ENCODE data around the gene ATP5PO. TPM values are rescaled to one million over a fixed set of nuclear protein-coding genes. Genes with fewer than 3 reads are reported as not detected.

Gene ATP5PO
- total and polyA plus RNA-seq, 2 of the 8 experiments (the other 6 are each of a cell fraction or from before 2014, with no cell fraction given) = 251 to 267 TPM

- DNase-seq (ENCODE audit: low read depth in 1 of 2, low spot score in 2 of 2) = peak in 1 of 2 experiments; percentile 68
- Histone ChIP-seq H4K8ac (ENCODE audit: extremely low read depth, insufficient read depth, low read length) (no peak overlapping the region; the same call in 1 of the 2 replicates), H3K27me3 (replicated peaks in 1 of 4; ENCODE audit: control insufficient read depth in 3 of 4, extremely low read depth in 1 of 4, insufficient read depth in 3 of 4, low read length in 3 of 4) (no peaks in the 10 kb centered on the region; a peak in 1 of 7 replicates), H4K5ac (ENCODE audit: insufficient read length, low read depth, low read length) (no peak overlapping the region), H3K9ac (replicated peaks in 1 of 4; ENCODE audit: extremely low read depth in 1 of 4, low read depth in 3 of 4, low read length in 3 of 4) (no peak overlapping the region), H2BK20ac (ENCODE audit: low read length) (no peak overlapping the region), H4K20me1 (replicated peaks in 1 of 2; ENCODE audit: control insufficient read depth in 1 of 2, insufficient read depth in 2 of 2, low read length in 2 of 2) (no peaks in the 10 kb centered on the region), H3K23me2 (ENCODE audit: low read depth, low read length) (no peaks in the 10 kb centered on the region), H2BK120ac (replicated peaks; ENCODE audit: low read depth, low read length) (no peak overlapping the region), H3K14ac (ENCODE audit: insufficient read length) (no peak overlapping the region), H3K9me3 (ENCODE audit: insufficient read depth in 2 of 2, low read depth in 1 of 2, low read length in 1 of 2) (no peaks in the 10 kb centered on the region), H2BK15ac (ENCODE audit: low read length) (no peak overlapping the region), H3K23ac (ENCODE audit: insufficient read length) (no peak overlapping the region), H3K4ac (replicated peaks; ENCODE audit: insufficient read length, low read depth, low read length) (no peak overlapping the region), H3K79me1 (ENCODE audit: low read depth, low read length) (no peaks in the 10 kb centered on the region; the same call in 1 of the 2 replicates), H3K27ac (ENCODE audit: low read depth, low read length) (no peak overlapping the region), H3K4me2 (ENCODE audit: insufficient read depth in 1 of 2, low read depth in 2 of 2, low read length in 2 of 2) (no peak overlapping the region), H3K4me1 (replicated peaks in 1 of 4; ENCODE audit: control insufficient read depth in 3 of 4, insufficient read depth in 4 of 4, low read length in 3 of 4) (peaks cover 0 to 16% (median 13%) of the 10 kb centered on the region in 4 experiments; a peak in 5 of 7 replicates), H2AFZ (ENCODE audit: low read length) (no peak overlapping the region), H2AK5ac (ENCODE audit: low read depth, low read length) (no peak overlapping the region), H3K36me3 (ENCODE audit: control insufficient read depth in 2 of 4, insufficient read depth in 4 of 4, low read length in 3 of 4) (no peaks in the 10 kb centered on the region), H2BK12ac (ENCODE audit: low read depth, low read length) (no peak overlapping the region), H3K4me3 (ENCODE audit: extremely low read depth in 1 of 4, insufficient read depth in 2 of 4, low read depth in 3 of 4, low read length in 4 of 4) (no peak overlapping the region), H3K79me2 (ENCODE audit: control insufficient read depth in 1 of 2, insufficient read depth in 2 of 2, low read length in 2 of 2) (no peaks in the 10 kb centered on the region), H3K18ac (ENCODE audit: extremely low read depth, low read length) (no peak overlapping the region), H3K56ac (replicated peaks; ENCODE audit: insufficient read length, low read depth, low read length) (no peak overlapping the region), H2BK5ac (ENCODE audit: low read depth, low read length) (no peak overlapping the region), H4K91ac (replicated peaks; ENCODE audit: insufficient read length, low read length) (no peak overlapping the region)
- TF ChIP-seq NRF1 (IDR thresholded peaks at IDR 0.05; ENCODE audit: low read depth, low read length) (no peak), SP2 (IDR thresholded peaks at IDR 0.05; ENCODE audit: low read length) (no peak), RAD21 (IDR thresholded peaks at IDR 0.05 in 1 of 2, conservative IDR thresholded peaks at IDR 0.05 in 1 of 2; ENCODE audit: low read depth in 2 of 2, low read length in 2 of 2) (peak in 1 of 2 experiments; percentile 32; a peak in 1 of 4 replicates), SIN3A (conservative IDR thresholded peaks at IDR 0.05 in 1 of 2, IDR thresholded peaks at IDR 0.05 in 1 of 2; ENCODE audit: low read depth in 1 of 2, low read length in 2 of 2) (0 out of 4 replicates have a peak, but pooled peaks of 1 of the 2 experiments have one; percentile 25), CTCF (IDR thresholded peaks at IDR 0.05; ENCODE audit: control extremely low read depth in 1 of 3, insufficient read depth in 1 of 3, low read depth in 1 of 3, low read length in 3 of 3) (peak; percentile 37 to 49 (median 47)), ZNF274 (IDR thresholded peaks at IDR 0.05; ENCODE audit: borderline replicate concordance, extremely low read depth, low read length) (no peak)
- ChIA-PET CTCF (ENCODE audit: partially characterized antibody) (interaction anchor here (0.7 to 3.7 kb wide), 18 partner anchors 8 to 206 kb away, joined by 3 to 25 read pairs (median 3); no protein-coding TSS in a partner anchor), POLR2A (ENCODE audit: partially characterized antibody) (interaction anchor here (1.0 kb wide), 1 partner anchor 12 kb away, joined by 3 read pairs; no protein-coding TSS in a partner anchor)
- FAIRE-seq = no peak
- 90% methylated on average over 6 of the region's 6 CpGs; no CpG with 5 or more reads in 1 of the 2 experiments for WGBS, 2 experiments (ENCODE audit: extremely low coverage in 1 of 2, insufficient coverage in 1 of 2, insufficient read length in 1 of 2, insufficient replicate concordance in 2 of 2, low coverage in 1 of 2, low lambda C conversion rate in 2 of 2, missing lambda C conversion rate in 1 of 2)
Measured at GRCh38 chr21:33855190-33855589, 60.4 kb downstream of the ATP5PO start.
